GM12878 (cell line): ENCODE results near the gene SRBD1. TPM values are rescaled to one million over a fixed set of nuclear protein-coding genes. Genes with fewer than 3 reads are reported as not detected.

Experiments used
- ATAC-seq: fragments of 200-7000 bp; cut with Tn5 transposase; 3 replicates; pipeline ENCODE4 v1.9.1; 2020; ENCODE audit warnings: mild to moderate bottlenecking, moderate library complexity
- BruUV-seq: library from RNA; stranded (reverse); fragments of 400-500 nt; replicated peaks from 2 replicates; lab custom pipeline; 2021; lab: Mats Ljungman, UMichigan
- CTCF ChIA-PET: fragments of 300-600 bp; sonication (Branson Sonifier 250); formaldehyde crosslinking; extraction: SDS; loops from one replicate; lab custom pipeline; 2021; ENCODE audit warnings: inconsistent platforms; lab: Yijun Ruan, JAX
- POLR2A ChIA-PET: fragments of 350-600 bp; formaldehyde crosslinking; extraction: SDS; loops from one replicate; lab custom pipeline; 2021; ENCODE audit warnings: inconsistent platforms; lab: Charles Lee
- RAD21 ChIA-PET: fragments of 300-600 bp; sonication (Branson Sonifier 250); formaldehyde crosslinking; loops from one replicate; lab custom pipeline; 2023; ENCODE audit warnings: antibody characterized with exemption; ENCODE audit not compliant: unreplicated experiment; lab: Charles Lee
- SMC1A ChIA-PET: fragments of 300-600 bp; sonication (Branson Sonifier 250); formaldehyde crosslinking; loops from one replicate; lab custom pipeline; 2023; ENCODE audit not compliant: unreplicated experiment, uncharacterized antibody; lab: Charles Lee
- DNase-seq: peaks from one replicate; pipeline ENCODE4 v3.0.0-alpha.2; 2011; ENCODE audit warnings: low read depth, low spot score
- FAIRE-seq: peaks from 3 replicates; lab custom pipeline; 2011; peaks lifted over from hg19 to GRCh38; lab: Jason Lieb, UNC
- H2AFZ ChIP-seq: 2 replicates; pipeline ENCODE4 v1.6.0; 2011; ENCODE audit warnings: low read depth, low read length, control low read depth; ENCODE audit not compliant: control insufficient read depth
- H3K27ac ChIP-seq: 2 replicates; pipeline ENCODE4 v1.5.1; 2011; ENCODE audit warnings: control low read depth; ENCODE audit not compliant: control insufficient read depth, insufficient read depth
- H3K27me3 ChIP-seq, 2 experiments: replicated peaks in 1 of 2; 2 replicates each; pipeline versions ENCODE4 v1.6.0 to v1.6.1; 2011; ENCODE audit warnings: low read length in 1 of 2; ENCODE audit not compliant: control insufficient read depth in 2 of 2, insufficient read depth in 2 of 2
- H3K36me3 ChIP-seq, 2 experiments: 2 replicates each; pipeline ENCODE4 v1.5.1; 2011; ENCODE audit warnings: low read length in 1 of 2; ENCODE audit not compliant: control insufficient read depth in 2 of 2, insufficient read depth in 2 of 2
- H3K4me1 ChIP-seq: 2 replicates; pipeline ENCODE4 v1.6.1; 2011; ENCODE audit warnings: mild to moderate bottlenecking, low read length, moderate library complexity, mixed read lengths; ENCODE audit not compliant: control insufficient read depth, insufficient read depth
- H3K4me2 ChIP-seq: 2 replicates; pipeline ENCODE4 v1.6.0; 2011; ENCODE audit warnings: control low read depth; ENCODE audit not compliant: control insufficient read depth, insufficient read depth
- H3K4me3 ChIP-seq: fragments of 200-600 bp; sonication (generic); 2 replicates; pipeline ENCODE4 v1.5.1; 2016
- H3K79me2 ChIP-seq: 2 replicates; pipeline ENCODE4 v1.6.0; 2011; ENCODE audit warnings: low read length; ENCODE audit not compliant: control insufficient read depth, insufficient read depth
- H3K9ac ChIP-seq: 2 replicates; pipeline ENCODE4 v1.8.0; 2011; ENCODE audit warnings: low read length, control low read depth, mixed read lengths; ENCODE audit not compliant: control insufficient read depth, insufficient read depth
- H3K9me3 ChIP-seq: replicated peaks from 3 replicates; pipeline ENCODE4 v1.5.1; 2011; ENCODE audit warnings: mild to moderate bottlenecking, low read length; ENCODE audit not compliant: control insufficient read depth, insufficient read depth
- H4K20me1 ChIP-seq: 2 replicates; pipeline ENCODE4 v1.6.0; 2011; ENCODE audit not compliant: control insufficient read depth, insufficient read depth
- CTCF ChIP-seq, 3 experiments: IDR thresholded peaks in 2 of 3; conservative IDR thresholded peaks in 1 of 3; 2 replicates each; pipeline ENCODE4 v1.5.1; 2011; ENCODE audit warnings: low read depth in 3 of 3, low read length in 3 of 3, mild to moderate bottlenecking in 3 of 3, control low read depth in 2 of 3, moderate library complexity in 2 of 3, inconsistent platforms in 1 of 3, mixed read lengths in 1 of 3; ENCODE audit not compliant: control insufficient read depth in 2 of 3, insufficient read depth in 1 of 3; ENCODE audit errors: extremely low read depth in 1 of 3
- ETV6 ChIP-seq, 2 experiments: fragments of 450-650 bp in 1 of 2; IDR thresholded peaks in 1 of 2; conservative IDR thresholded peaks in 1 of 2; 2 replicates each; pipeline ENCODE4 v1.6.1; 2014; ENCODE audit warnings: antibody characterized with exemption in 1 of 2, borderline replicate concordance in 1 of 2, low read depth in 1 of 2, mild to moderate bottlenecking in 1 of 2, moderate library complexity in 1 of 2
- HDAC6 ChIP-seq: fragments of 200-600 bp; sonication (generic); IDR thresholded peaks from one replicate; pipeline ENCODE4 v1.8.0; 2017; ENCODE audit warnings: antibody characterized with exemption; ENCODE audit not compliant: unreplicated experiment
- IRF4 ChIP-seq: IDR thresholded peaks from 2 replicates; pipeline ENCODE4 v1.6.1; 2011; ENCODE audit warnings: low read depth, low read length
- JUND ChIP-seq: IDR thresholded peaks from 2 replicates; pipeline ENCODE4 v1.6.1; 2012; ENCODE audit warnings: low read depth, mild to moderate bottlenecking, low read length, improper control_type of control experiment, moderate library complexity
- MXI1 ChIP-seq: fragments of 150-350 bp; IDR thresholded peaks from 2 replicates; pipeline ENCODE4 v1.6.1; 2011; ENCODE audit warnings: low read depth, mild to moderate bottlenecking, inconsistent platforms, low read length, improper control_type of control experiment
- SIX5 ChIP-seq: IDR thresholded peaks from 2 replicates; pipeline ENCODE4 v1.6.1; 2011; ENCODE audit warnings: mild to moderate bottlenecking, low read depth, low read length, moderate library complexity; ENCODE audit not compliant: severe bottlenecking
- SRF ChIP-seq, 2 experiments: IDR thresholded peaks; 2 replicates each; pipeline ENCODE4 v1.6.1; 2011; ENCODE audit warnings: low read depth in 2 of 2, low read length in 2 of 2, mild to moderate bottlenecking in 1 of 2, moderate library complexity in 1 of 2
- TAF1 ChIP-seq: IDR thresholded peaks from 2 replicates; pipeline ENCODE4 v1.6.1; 2011; ENCODE audit warnings: mild to moderate bottlenecking, low read depth, low read length, borderline replicate concordance
- TCF12 ChIP-seq: IDR thresholded peaks from 2 replicates; pipeline ENCODE4 v1.6.1; 2011; ENCODE audit warnings: low read depth, mild to moderate bottlenecking, low read length
- USF2 ChIP-seq: IDR thresholded peaks from 2 replicates; pipeline ENCODE4 v1.6.1; 2011; ENCODE audit warnings: low read depth, low read length, improper control_type of control experiment, borderline replicate concordance
- ZNF217 ChIP-seq: fragments of 450-650 bp; IDR thresholded peaks from 2 replicates; pipeline ENCODE4 v1.6.1; 2017; ENCODE audit warnings: antibody characterized with exemption, mild to moderate bottlenecking
- WGBS: methylation state at CpG from one replicate; pipeline ENCODE4 v1.1.6; 2016; ENCODE audit warnings: low lambda C conversion rate; ENCODE audit not compliant: insufficient replicate concordance, insufficient coverage; ENCODE audit errors: missing lambda C conversion rate; 5-methylcytosine and 5-hydroxymethylcytosine counted together
- in situ Hi-C: fragments of 300-500 bp; cut with MboI; formaldehyde crosslinking; loops from 9 replicates; pipeline ENCODE4 v1.14.3; 2018; ENCODE audit warnings: mixed read lengths
- intact Hi-C: fragments of 100-400 bp; cut with micrococcal nuclease; formaldehyde crosslinking; loops from one replicate; pipeline ENCODE4 v1.14.2; 2022; ENCODE audit not compliant: unreplicated experiment
- polyA plus RNA-seq, 11 experiments: library from polyadenylated mRNA; depleted of rRNA in 4 of 11; unstranded in 6 of 11; stranded (reverse) in 5 of 11; fragments of >200 nt; fragmentation: Nextera tagmentation in 4 of 11; fragmentation: Illumina TruSeq in 1 of 11; extraction: Ambion mirVana in 4 of 11; extraction: Trizol in 1 of 11; gene quantifications; 1 replicate in 1 of 11; 2 replicates in 10 of 11; pipeline versions ENCODE4 v1.2.1 to v1.2.3, GENCODE V29; 2011 to 2016; ENCODE audit warnings: inconsistent platforms in 2 of 11, missing spikeins in 2 of 11, low read depth in 1 of 11
- total RNA-seq, 4 experiments: library from RNA; depleted of rRNA in 3 of 4; stranded (reverse); fragments of >200 nt in 3 of 4; fragmentation: Illumina TruSeq in 1 of 4; extraction: Trizol in 1 of 4; gene quantifications; 2 replicates each; pipeline versions ENCODE4 v1.2.1 to v1.2.3, GENCODE V29; 2013 to 2021
- TF ChIP-seq, protein P1 (sequence below): IDR thresholded peaks from 2 replicates; pipeline ENCODE4 v1.6.1; 2012; ENCODE audit warnings: mild to moderate bottlenecking, low read depth, low read length
- TF ChIP-seq, protein P2 (sequence below): IDR thresholded peaks from 2 replicates; pipeline ENCODE4 v1.6.1; 2011; ENCODE audit warnings: borderline replicate concordance, low read depth, mild to moderate bottlenecking, moderate library complexity, low read length; ENCODE audit not compliant: insufficient read depth, poor library complexity, severe bottlenecking

SRBD1 gene
- total and polyA plus RNA-seq, 10 of the 15 experiments (the other 5 are each of a cell fraction or from before 2014, with no cell fraction given) = 9.7 to 33.1 (median 20.1) TPM

DNA sequence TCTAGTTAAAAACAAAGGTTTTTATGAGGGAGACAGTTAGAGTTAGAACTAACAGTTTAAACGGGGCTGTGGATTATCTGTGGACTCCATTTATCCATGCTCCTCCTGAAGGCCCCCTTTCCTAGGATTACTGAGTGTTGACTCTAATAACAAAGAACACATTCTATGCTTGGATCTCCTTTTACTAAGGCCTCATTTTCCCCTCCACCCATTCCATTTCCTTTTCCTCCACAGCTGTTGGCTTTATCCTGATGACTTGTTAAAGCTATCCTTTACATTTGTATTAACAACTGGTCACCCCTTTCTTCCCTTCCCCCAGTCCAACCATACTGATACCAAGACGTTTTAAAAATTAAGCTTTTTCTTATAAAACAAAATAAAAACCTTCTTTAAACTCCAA lies 220.6 kb downstream of the SRBD1 start (continued):
- no peak for TF ChIP-seq USF2
- TF ChIP-seq, protein P1, sequence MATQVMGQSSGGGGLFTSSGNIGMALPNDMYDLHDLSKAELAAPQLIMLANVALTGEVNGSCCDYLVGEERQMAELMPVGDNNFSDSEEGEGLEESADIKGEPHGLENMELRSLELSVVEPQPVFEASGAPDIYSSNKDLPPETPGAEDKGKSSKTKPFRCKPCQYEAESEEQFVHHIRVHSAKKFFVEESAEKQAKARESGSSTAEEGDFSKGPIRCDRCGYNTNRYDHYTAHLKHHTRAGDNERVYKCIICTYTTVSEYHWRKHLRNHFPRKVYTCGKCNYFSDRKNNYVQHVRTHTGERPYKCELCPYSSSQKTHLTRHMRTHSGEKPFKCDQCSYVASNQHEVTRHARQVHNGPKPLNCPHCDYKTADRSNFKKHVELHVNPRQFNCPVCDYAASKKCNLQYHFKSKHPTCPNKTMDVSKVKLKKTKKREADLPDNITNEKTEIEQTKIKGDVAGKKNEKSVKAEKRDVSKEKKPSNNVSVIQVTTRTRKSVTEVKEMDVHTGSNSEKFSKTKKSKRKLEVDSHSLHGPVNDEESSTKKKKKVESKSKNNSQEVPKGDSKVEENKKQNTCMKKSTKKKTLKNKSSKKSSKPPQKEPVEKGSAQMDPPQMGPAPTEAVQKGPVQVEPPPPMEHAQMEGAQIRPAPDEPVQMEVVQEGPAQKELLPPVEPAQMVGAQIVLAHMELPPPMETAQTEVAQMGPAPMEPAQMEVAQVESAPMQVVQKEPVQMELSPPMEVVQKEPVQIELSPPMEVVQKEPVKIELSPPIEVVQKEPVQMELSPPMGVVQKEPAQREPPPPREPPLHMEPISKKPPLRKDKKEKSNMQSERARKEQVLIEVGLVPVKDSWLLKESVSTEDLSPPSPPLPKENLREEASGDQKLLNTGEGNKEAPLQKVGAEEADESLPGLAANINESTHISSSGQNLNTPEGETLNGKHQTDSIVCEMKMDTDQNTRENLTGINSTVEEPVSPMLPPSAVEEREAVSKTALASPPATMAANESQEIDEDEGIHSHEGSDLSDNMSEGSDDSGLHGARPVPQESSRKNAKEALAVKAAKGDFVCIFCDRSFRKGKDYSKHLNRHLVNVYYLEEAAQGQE = no peak
- no peak for TF ChIP-seq TAF1
- TF ChIP-seq IRF4 = no peak
- no peak for TF ChIP-seq TCF12
- TF ChIP-seq HDAC6 = no peak
- TF ChIP-seq ETV6 (conservative IDR thresholded peaks at IDR 0.05 in 1 of 2, IDR thresholded peaks at IDR 0.05 in 1 of 2; ENCODE audit: borderline replicate concordance in 1 of 2, low read depth in 1 of 2) = no peak

- Histone ChIP-seq H3K4me3 (no peak overlapping the region), H3K27ac (no peak overlapping the region), H3K79me2 (no peaks in the 10 kb centered on the region), H3K36me3 (no peaks in the 10 kb centered on the region; a peak in 1 of 4 replicates), H3K4me1 (no peaks in the 10 kb centered on the region), H3K4me2 (no peak overlapping the region), H2AFZ (no peak overlapping the region), H3K27me3 (no peaks in the 10 kb centered on the region), H3K9ac (no peak overlapping the region), H4K20me1 (no peaks in the 10 kb centered on the region), H3K9me3 (no peaks in the 10 kb centered on the region)
- ATAC-seq (no peak), DNase-seq (no peak), FAIRE-seq (no peak)
- ChIA-PET RAD21 (no interaction called here), SMC1A (no interaction called here), POLR2A (no interaction called here), CTCF (no interaction called here)
- WGBS = 98% methylated on average over 4 of the region's 4 CpGs
- in situ Hi-C loops = no loop called here
- BruUV-seq = no TSS peak
- intact Hi-C loops = no loop called here
- no peak for TF ChIP-seq JUND
- TF ChIP-seq CTCF (IDR thresholded peaks at IDR 0.05 in 2 of 3, conservative IDR thresholded peaks at IDR 0.05 in 1 of 3; ENCODE audit: control insufficient read depth in 2 of 3, extremely low read depth in 1 of 3, insufficient read depth in 1 of 3, low read depth in 3 of 3, low read length in 3 of 3) = no peak
- TF ChIP-seq MXI1 = no peak
- TF ChIP-seq, protein P2, sequence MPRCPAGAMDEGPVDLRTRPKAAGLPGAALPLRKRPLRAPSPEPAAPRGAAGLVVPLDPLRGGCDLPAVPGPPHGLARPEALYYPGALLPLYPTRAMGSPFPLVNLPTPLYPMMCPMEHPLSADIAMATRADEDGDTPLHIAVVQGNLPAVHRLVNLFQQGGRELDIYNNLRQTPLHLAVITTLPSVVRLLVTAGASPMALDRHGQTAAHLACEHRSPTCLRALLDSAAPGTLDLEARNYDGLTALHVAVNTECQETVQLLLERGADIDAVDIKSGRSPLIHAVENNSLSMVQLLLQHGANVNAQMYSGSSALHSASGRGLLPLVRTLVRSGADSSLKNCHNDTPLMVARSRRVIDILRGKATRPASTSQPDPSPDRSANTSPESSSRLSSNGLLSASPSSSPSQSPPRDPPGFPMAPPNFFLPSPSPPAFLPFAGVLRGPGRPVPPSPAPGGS = no peak
- no peak for TF ChIP-seq ZNF217
- no peak for TF ChIP-seq SRF (IDR thresholded peaks at IDR 0.05; ENCODE audit: low read depth in 2 of 2, low read length in 2 of 2)
- TF ChIP-seq SIX5 = no peak
Measured at GRCh38 chr2:45388541-45389100, 222.4 kb downstream of the SRBD1 start.
